GM10847 (cell line): Measurements from ENCODE around the gene BCAS3.

Experiments
- POLR2A ChIP-seq: IDR thresholded peaks from 2 replicates; pipeline ENCODE4 v1.6.1; 2011; ENCODE audit not compliant: insufficient read length; ENCODE audit errors: extremely low read depth

Gene BCAS3

GRCh38 chr17:60803059-60803458 lies 125.4 kb downstream of the BCAS3 start:
- TF ChIP-seq POLR2A, result no peak

GRCh38 chr17:60804831-60805230 lies 127.2 kb downstream of the BCAS3 start:
- no peak for TF ChIP-seq POLR2A

DNA sequence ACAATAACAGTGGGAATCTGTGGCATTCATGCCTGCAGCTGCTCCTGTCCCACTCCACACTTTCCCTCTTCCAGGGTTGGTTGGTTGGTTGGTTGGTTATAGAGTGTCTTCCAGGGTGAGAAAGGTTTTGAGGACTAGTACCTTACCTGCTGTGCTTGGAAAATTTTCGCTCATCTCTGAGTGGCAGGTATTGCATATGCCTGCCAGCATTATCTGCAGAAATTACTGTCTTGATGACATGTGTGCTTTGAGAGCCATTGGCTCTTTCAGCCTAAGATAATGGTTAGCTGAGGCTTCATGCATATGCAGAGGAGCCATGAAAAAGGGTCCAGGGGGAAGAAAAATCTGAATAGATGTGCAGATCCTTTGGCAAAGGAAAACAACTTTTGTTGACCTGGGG lies 131.8 kb downstream of the BCAS3 start:
- no peak for TF ChIP-seq POLR2A

GRCh38 chr17:60817192-60817591 lies 139.5 kb downstream of the BCAS3 start:
- TF ChIP-seq POLR2A, result no peak

GRCh38 chr17:60819447-60820130 lies 141.9 kb downstream of the BCAS3 start:
- no peak for TF ChIP-seq POLR2A

DNA sequence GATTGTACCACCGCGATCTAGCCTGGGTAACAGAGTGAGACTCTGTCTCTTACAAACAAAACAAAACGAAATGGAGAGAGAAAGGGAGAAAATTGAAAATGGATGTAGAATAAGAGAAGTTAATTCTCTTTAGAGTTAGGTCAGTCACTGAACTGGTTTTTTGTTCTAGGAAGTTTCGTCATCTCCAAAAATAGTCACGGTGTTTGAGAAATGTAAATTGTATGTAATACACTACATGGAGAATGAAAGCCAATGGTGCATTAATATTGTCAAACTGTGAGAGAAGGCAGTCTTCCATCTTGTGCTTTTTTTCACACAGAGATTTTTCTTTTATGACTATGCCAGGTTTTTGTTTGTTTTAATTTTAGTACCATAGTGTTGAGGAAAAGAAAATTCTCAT lies 145.9 kb downstream of the BCAS3 start:
- no peak for TF ChIP-seq POLR2A

GRCh38 chr17:60825351-60825750 lies 147.7 kb downstream of the BCAS3 start:
- no peak for TF ChIP-seq POLR2A

GRCh38 chr17:60827943-60828342 lies 150.3 kb downstream of the BCAS3 start:
- no peak for TF ChIP-seq POLR2A

GRCh38 chr17:60832151-60832585 lies 154.5 kb downstream of the BCAS3 start:
- no peak for TF ChIP-seq POLR2A

- TF ChIP-seq POLR2A, result no peak
These were observed 155.0 kb downstream of the BCAS3 start for GRCh38 chr17:60832631-60833030.

- no peak for TF ChIP-seq POLR2A
These were observed 162.8 kb downstream of the BCAS3 start for GRCh38 chr17:60840456-60840855.

DNA sequence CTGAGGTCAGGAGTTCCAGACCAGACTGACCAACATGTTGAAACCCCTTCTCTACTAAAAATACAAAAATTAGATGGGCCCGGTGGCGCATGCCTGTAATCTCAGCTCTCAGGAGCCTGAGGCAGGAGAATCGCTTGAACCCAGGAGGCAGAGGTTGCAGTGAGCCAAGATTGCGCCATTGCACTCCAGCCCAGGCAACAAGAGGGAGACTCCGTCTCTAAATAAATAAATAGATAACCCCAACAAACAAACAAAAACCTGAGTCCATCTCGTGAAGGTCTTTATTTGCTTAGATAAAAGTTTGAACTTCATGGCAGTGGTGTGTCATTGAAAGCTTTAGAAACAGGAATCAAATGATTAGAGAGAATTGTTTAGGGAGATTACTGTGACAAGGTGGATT lies 167.4 kb downstream of the BCAS3 start:
- no peak for TF ChIP-seq POLR2A

- TF ChIP-seq POLR2A, result no peak
These were observed 168.5 kb downstream of the BCAS3 start for GRCh38 chr17:60846175-60846574.

- no peak for TF ChIP-seq POLR2A
These were observed 173.5 kb downstream of the BCAS3 start for GRCh38 chr17:60851181-60851580.

DNA sequence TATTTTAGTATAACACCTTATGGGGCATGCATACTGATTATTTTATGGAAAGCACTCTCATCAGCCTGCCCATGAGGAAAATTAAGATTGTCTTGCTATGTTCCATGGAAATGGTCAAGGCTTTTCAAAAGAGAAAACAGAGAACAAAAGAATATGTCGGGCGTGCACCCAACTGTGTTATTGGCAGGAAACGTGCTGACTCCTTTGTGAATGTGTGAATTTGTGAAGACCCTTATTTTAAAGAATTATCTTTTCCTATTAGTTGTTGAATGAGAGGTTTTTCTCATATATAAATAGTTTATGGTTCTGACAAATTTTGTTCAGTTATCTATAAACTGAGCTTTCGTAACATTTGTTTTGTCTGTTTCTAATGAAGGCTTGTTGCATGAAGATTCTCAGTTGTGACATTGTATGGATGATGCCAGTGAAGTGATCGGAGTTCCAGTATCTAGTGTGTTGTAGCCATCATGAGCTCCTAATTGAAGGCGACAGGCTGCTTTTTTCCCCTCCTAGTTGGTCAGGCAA lies 180.0 kb downstream of the BCAS3 start:
- TF ChIP-seq POLR2A, result no peak

GRCh38 chr17:60862482-60862881 lies 184.8 kb downstream of the BCAS3 start:
- TF ChIP-seq POLR2A, result no peak
